H9 (cell line): ENCODE results near the gene DCHS2. TPM values are rescaled to one million over a fixed set of nuclear protein-coding genes. Genes with fewer than 3 reads are reported as not detected.

Experiments used
- DNase-seq: peaks from one replicate; pipeline ENCODE4 v3.0.0-alpha.2; 2017
- H2AFZ ChIP-seq: one replicate; pipeline ENCODE4 v1.6.1; 2013; ENCODE audit warnings: mild to moderate bottlenecking, low read length, control low read depth, moderate library complexity
- H2AK5ac ChIP-seq: 2 replicates; pipeline ENCODE4 v1.6.1; 2013; ENCODE audit warnings: low read length, control low read depth, mixed read lengths; ENCODE audit not compliant: insufficient read length
- H2BK120ac ChIP-seq: one replicate; pipeline ENCODE4 v1.6.1; 2013; ENCODE audit warnings: low read depth, mild to moderate bottlenecking, low read length, control low read depth, inconsistent platforms; ENCODE audit not compliant: poor library complexity, severe bottlenecking
- H2BK12ac ChIP-seq: 2 replicates; pipeline ENCODE4 v1.6.1; 2013; ENCODE audit warnings: low read length, control low read depth, mixed read lengths, low read depth; ENCODE audit not compliant: insufficient read length
- H2BK15ac ChIP-seq: 2 replicates; pipeline ENCODE4 v1.6.1; 2013; ENCODE audit warnings: low read depth, low read length, control low read depth
- H2BK20ac ChIP-seq: one replicate; pipeline ENCODE4 v1.6.1; 2013; ENCODE audit warnings: low read depth, mild to moderate bottlenecking, low read length, control low read depth, inconsistent platforms; ENCODE audit not compliant: poor library complexity, severe bottlenecking
- H2BK5ac ChIP-seq: 2 replicates; pipeline ENCODE4 v1.6.1; 2013; ENCODE audit warnings: low read length, control low read depth, mixed read lengths; ENCODE audit not compliant: insufficient read length
- H3K14ac ChIP-seq: 2 replicates; pipeline ENCODE4 v1.6.1; 2013; ENCODE audit warnings: low read length, control low read depth; ENCODE audit not compliant: insufficient read depth
- H3K18ac ChIP-seq: 2 replicates; pipeline ENCODE4 v1.6.1; 2013; ENCODE audit warnings: low read depth, mild to moderate bottlenecking, mixed read lengths, low read length, control low read depth; ENCODE audit not compliant: insufficient read length
- H3K23ac ChIP-seq: 2 replicates; pipeline ENCODE4 v1.6.1; 2013; ENCODE audit warnings: low read length, control low read depth, mixed read lengths, low read depth; ENCODE audit not compliant: insufficient read length
- H3K23me2 ChIP-seq: 2 replicates; pipeline ENCODE4 v1.6.1; 2013; ENCODE audit warnings: low read depth, mild to moderate bottlenecking, mixed read lengths, low read length, control low read depth; ENCODE audit not compliant: insufficient read length, poor library complexity, severe bottlenecking
- H3K27ac ChIP-seq: 2 replicates; pipeline ENCODE4 v1.5.1; 2013; ENCODE audit warnings: low read length, control low read depth, mixed read lengths, low read depth; ENCODE audit not compliant: insufficient read length
- H3K27me3 ChIP-seq: 2 replicates; pipeline ENCODE4 v1.6.1; 2013; ENCODE audit warnings: low read length, control low read depth, inconsistent platforms; ENCODE audit not compliant: insufficient read depth
- H3K4ac ChIP-seq: 2 replicates; pipeline ENCODE4 v1.6.1; 2013; ENCODE audit warnings: low read depth, mild to moderate bottlenecking, control low read depth, inconsistent platforms, low read length, moderate library complexity
- H3K4me1 ChIP-seq: 2 replicates; pipeline ENCODE4 v1.6.1; 2013; ENCODE audit warnings: low read length, control low read depth, inconsistent platforms; ENCODE audit not compliant: insufficient read depth
- H3K4me2 ChIP-seq: 2 replicates; pipeline ENCODE4 v1.6.1; 2013; ENCODE audit warnings: low read length, control low read depth, mixed read lengths; ENCODE audit not compliant: insufficient read length, insufficient read depth
- H3K56ac ChIP-seq: 2 replicates; pipeline ENCODE4 v1.6.1; 2013; ENCODE audit warnings: low read depth, mild to moderate bottlenecking, mixed read lengths, low read length, control low read depth; ENCODE audit not compliant: insufficient read length
- H3K79me1 ChIP-seq: 2 replicates; pipeline ENCODE4 v1.6.1; 2013; ENCODE audit warnings: low read depth, mild to moderate bottlenecking, moderate library complexity, low read length, control low read depth, inconsistent platforms; ENCODE audit not compliant: insufficient read depth, poor library complexity, severe bottlenecking
- H3K79me2 ChIP-seq: 2 replicates; pipeline ENCODE4 v1.6.1; 2013; ENCODE audit warnings: low read length, control low read depth, inconsistent platforms; ENCODE audit not compliant: insufficient read depth
- H3K9ac ChIP-seq: 2 replicates; pipeline ENCODE4 v1.6.1; 2013; ENCODE audit warnings: low read length, control low read depth, mixed read lengths; ENCODE audit not compliant: insufficient read length; ENCODE audit errors: extremely low read depth
- H3K9me3 ChIP-seq: one replicate; pipeline ENCODE4 v1.6.1; 2013; ENCODE audit warnings: low read depth, low read length, inconsistent platforms; ENCODE audit not compliant: control insufficient read depth
- H3T11ph ChIP-seq: one replicate; pipeline ENCODE4 v1.6.1; 2013; ENCODE audit warnings: mild to moderate bottlenecking, low read length, control low read depth, inconsistent platforms
- H4K20me1 ChIP-seq: one replicate; pipeline ENCODE4 v1.6.1; 2013; ENCODE audit not compliant: control insufficient read depth, insufficient read length, insufficient read depth
- H4K5ac ChIP-seq: 2 replicates; pipeline ENCODE4 v1.6.1; 2013; ENCODE audit warnings: low read depth, mild to moderate bottlenecking, mixed read lengths, low read length, control low read depth; ENCODE audit not compliant: insufficient read length
- H4K8ac ChIP-seq: replicated peaks from 2 replicates; pipeline ENCODE4 v1.6.1; 2013; ENCODE audit warnings: low read length, control low read depth, mixed read lengths, low read depth; ENCODE audit not compliant: insufficient read length
- H4K91ac ChIP-seq: 2 replicates; pipeline ENCODE4 v1.6.1; 2013; ENCODE audit warnings: low read depth, mild to moderate bottlenecking, moderate library complexity, mixed read lengths, low read length, control low read depth; ENCODE audit not compliant: insufficient read length
- H3K27ac Mint-ChIP-seq, 3 experiments: 2 replicates in 2 of 3; 3 replicates in 1 of 3; pipeline ENCODE4 v1.8.0; 2020 to 2021; ENCODE audit warnings: mixed read lengths in 3 of 3, mild to moderate bottlenecking in 1 of 3, moderate library complexity in 1 of 3
- H3K27me3 Mint-ChIP-seq: 2 replicates; pipeline ENCODE4 v1.8.0; 2021; ENCODE audit warnings: low read depth, mild to moderate bottlenecking, moderate library complexity, mixed read lengths
- H3K36me3 Mint-ChIP-seq, 3 experiments: 2 replicates in 2 of 3; 3 replicates in 1 of 3; pipeline ENCODE4 v1.8.0; 2020 to 2021; ENCODE audit warnings: low read depth in 3 of 3, mixed read lengths in 3 of 3; ENCODE audit not compliant: insufficient read depth in 1 of 3
- H3K4me1 Mint-ChIP-seq, 2 experiments: 2 replicates each; pipeline ENCODE4 v1.8.0; 2020; ENCODE audit warnings: mixed read lengths in 2 of 2
- H3K4me3 Mint-ChIP-seq, 2 experiments: 2 replicates in 1 of 2; 3 replicates in 1 of 2; pipeline ENCODE4 v1.8.0; 2020 to 2021; ENCODE audit warnings: mild to moderate bottlenecking in 2 of 2, mixed read lengths in 2 of 2, moderate library complexity in 1 of 2
- H3K9me3 Mint-ChIP-seq, 2 experiments: 2 replicates in 1 of 2; 3 replicates in 1 of 2; pipeline ENCODE4 v1.8.0; 2020; ENCODE audit warnings: mild to moderate bottlenecking in 2 of 2, mixed read lengths in 2 of 2, moderate library complexity in 1 of 2
- CTCF ChIP-seq: fragments of 200-600 bp; sonication (generic); conservative IDR thresholded peaks from 3 replicates; pipeline ENCODE4 v1.8.0; 2021; ENCODE audit warnings: antibody characterized with exemption, mild to moderate bottlenecking
- total RNA-seq: library from RNA; stranded (reverse); gene quantifications from 2 replicates; pipeline ENCODE4 v1.2.1, GENCODE V29; 2021

The DCHS2 gene
- total RNA-seq, 1 experiment from 2014 or later: 0.57 TPM

- no peaks in the 10 kb centered on the region for H3K23me2 ChIP-seq
- no peak for DNase-seq
- H2BK5ac ChIP-seq: no peak overlapping the region
- H3K79me2 ChIP-seq: no peaks in the 10 kb centered on the region
- no peak overlapping the region for H3K4ac ChIP-seq
- H3K27me3 Mint-ChIP-seq: no peaks in the 10 kb centered on the region; the same call in 1 of the 2 replicates
- no peak overlapping the region for H4K91ac ChIP-seq
- H3K4me1 Mint-ChIP-seq: no peaks in the 10 kb centered on the region
- H3K4me2 ChIP-seq: no peak overlapping the region
- H2BK120ac ChIP-seq: no peak overlapping the region
- no peak overlapping the region for H4K5ac ChIP-seq
- no peak for TF ChIP-seq CTCF
- no peak overlapping the region for H3K18ac ChIP-seq
- no peak overlapping the region for H3T11ph ChIP-seq
- H3K36me3 Mint-ChIP-seq: peaks cover 4 to 24% (median 5%) of the 10 kb centered on the region in 3 experiments; a peak in 6 of 7 replicates
- H3K4me1 ChIP-seq: no peaks in the 10 kb centered on the region
- no peak overlapping the region for H3K14ac ChIP-seq
- H4K20me1 ChIP-seq: no peaks in the 10 kb centered on the region
- no peak overlapping the region for H4K8ac ChIP-seq
- no peaks in the 10 kb centered on the region for H3K79me1 ChIP-seq
- H2BK12ac ChIP-seq: no peak overlapping the region
- H2AFZ ChIP-seq: no peak overlapping the region
- no peaks in the 10 kb centered on the region for H3K9me3 ChIP-seq
- H2BK15ac ChIP-seq: no peak overlapping the region
- no peak overlapping the region for H3K9ac ChIP-seq
- H3K27ac Mint-ChIP-seq: no peak overlapping the region
- H3K9me3 Mint-ChIP-seq: peaks cover 13 to 22% of the 10 kb centered on the region in 2 experiments
- H3K56ac ChIP-seq: no peak overlapping the region
- H3K27me3 ChIP-seq: no peaks in the 10 kb centered on the region
- no peak overlapping the region for H2BK20ac ChIP-seq
- no peak overlapping the region for H3K4me3 Mint-ChIP-seq
- H3K27ac ChIP-seq: no peak overlapping the region
- H2AK5ac ChIP-seq: no peak overlapping the region
- no peak overlapping the region for H3K23ac ChIP-seq
These were observed 268.7 kb downstream of the DCHS2 start for GRCh38 chr4:154222875-154223274.
